ENCODE measurements around the gene MAPK10. TPM values are rescaled to one million over a fixed set of nuclear protein-coding genes. Genes with fewer than 3 reads are reported as not detected.

MAPK10 gene
- total and polyA plus RNA-seq, 2 experiments from 2014 or later = 3.6 to 8.1 TPM

- ATAC-seq = no peak
- Mint-ChIP-seq H3K9me3 (peaks cover 2% of the 10 kb centered on the region; the same call in 2 of the 3 replicates), H3K27me3 (ENCODE audit: insufficient read depth, low read depth, poor library complexity) (no peaks in the 10 kb centered on the region), H3K4me3 (no peak overlapping the region), H3K27ac (no peak overlapping the region), H3K36me3 (ENCODE audit: low read depth) (no peaks in the 10 kb centered on the region; the same call in 2 of the 3 replicates), H3K4me1 (peaks cover 12% of the 10 kb centered on the region)
- no peak for DNase-seq (ENCODE audit: low spot score)
- no peak overlapping the region for H2AFZ ChIP-seq
- no peak overlapping the region for H3K27ac ChIP-seq (ENCODE audit: low read depth)
- no peaks in the 10 kb centered on the region for H3K9me2 ChIP-seq (ENCODE audit: insufficient read depth)
- H3K79me2 ChIP-seq (replicated peaks; ENCODE audit: insufficient read depth) = no peaks in the 10 kb centered on the region
- no peaks in the 10 kb centered on the region for H3F3A ChIP-seq (replicated peaks; ENCODE audit: low read depth)
- no peak for TF ChIP-seq ZNF331 (CRISPR knock-in tag; IDR thresholded peaks at IDR 0.05; ENCODE audit: low read depth)
- no peak for TF ChIP-seq EZH2 (IDR thresholded peaks at IDR 0.05; ENCODE audit: low read depth, unreplicated experiment)
- no peak for TF ChIP-seq EZH2phosphoT487 (IDR thresholded peaks at IDR 0.05; ENCODE audit: unreplicated experiment)
- no peak for TF ChIP-seq POLR2AphosphoS5 (IDR thresholded peaks at IDR 0.05; ENCODE audit: low read depth)
- TF ChIP-seq ETS1 (IDR thresholded peaks at IDR 0.05) = no peak
- no peak for TF ChIP-seq ZNF462 (CRISPR knock-in tag; IDR thresholded peaks at IDR 0.05)
- no peak for TF ChIP-seq NANOG (IDR thresholded peaks at IDR 0.05; ENCODE audit: borderline replicate concordance)
- no peak for TF ChIP-seq ZNF114 (CRISPR knock-in tag; IDR thresholded peaks at IDR 0.05)
- TF ChIP-seq JUNB (IDR thresholded peaks at IDR 0.05; ENCODE audit: unreplicated experiment) = no peak
- no peak for TF ChIP-seq CREB1 (CRISPR knock-in tag; IDR thresholded peaks at IDR 0.05; ENCODE audit: low read depth)
- no peak for TF ChIP-seq REST (IDR thresholded peaks at IDR 0.05; ENCODE audit: unreplicated experiment)
- TF ChIP-seq STAT1 (IDR thresholded peaks at IDR 0.05; ENCODE audit: unreplicated experiment) = no peak
- TF ChIP-seq CTCF (conservative IDR thresholded peaks at IDR 0.05; ENCODE audit: low read depth in 2 of 2) = no peak
- no peaks in the 10 kb centered on the region for H4K20me1 ChIP-seq (replicated peaks; ENCODE audit: insufficient read depth)
- H3K36me3 ChIP-seq (ENCODE audit: insufficient read depth) = no peaks in the 10 kb centered on the region
- no peak overlapping the region for H3K4me2 ChIP-seq
- H3K4me3 ChIP-seq = no peak overlapping the region
- peaks cover 11% of the 10 kb centered on the region for H3K4me1 ChIP-seq (ENCODE audit: insufficient read depth)
- H3K27me3 ChIP-seq (ENCODE audit: insufficient read depth) = no peaks in the 10 kb centered on the region
These were observed 270.8 kb downstream of the MAPK10 start for GRCh38 chr4:86089053-86089452.

All from GM23338 (cell line).